ENCODE data around the gene GNG3. TPM values are rescaled to one million over a fixed set of nuclear protein-coding genes. Genes with fewer than 3 reads are reported as not detected.

GNG3 gene
- total RNA-seq, 1 experiment from 2014 or later: not detected

DNA sequence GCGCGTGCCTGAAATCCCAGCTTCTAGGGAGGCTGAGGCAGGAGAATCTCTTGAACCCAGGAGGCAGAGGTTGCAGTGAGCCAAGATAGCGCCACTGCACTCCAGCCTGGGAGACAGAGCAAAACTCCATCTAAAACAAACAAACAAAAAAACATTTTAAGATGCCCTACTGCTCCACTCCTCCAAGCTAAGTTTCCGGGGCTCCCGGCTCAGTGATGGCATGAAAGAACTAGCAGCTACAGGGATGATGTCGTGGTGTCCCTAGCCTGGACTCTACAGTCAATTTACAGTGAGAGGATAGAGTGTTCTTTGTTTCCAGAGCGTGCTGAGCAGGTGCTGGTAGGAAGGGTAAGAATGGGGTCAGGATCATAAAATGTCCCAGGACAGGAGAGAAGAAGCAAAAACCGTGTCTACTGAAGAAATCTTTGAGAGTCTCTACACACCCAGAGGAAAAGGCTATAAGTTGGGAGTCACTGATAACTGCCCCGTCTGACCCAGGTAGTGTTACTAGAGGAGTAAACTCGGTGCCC lies 47.7 kb downstream of the GNG3 start:
- DNase-seq (ENCODE audit: low read depth, low spot score): no peak
- H3K27ac ChIP-seq (ENCODE audit: low read depth, low read length): no peak overlapping the region
- intact Hi-C loops (cut with micrococcal nuclease): no loop called here
- no peaks in the 10 kb centered on the region for H3K27me3 ChIP-seq (ENCODE audit: insufficient read depth, low read length)
- peak overlapping the region; percentile 78; the same call in 1 of the 2 replicates for H3K9ac ChIP-seq (ENCODE audit: low read length)
- H2AFZ ChIP-seq (ENCODE audit: low read depth, low read length, poor library complexity, severe bottlenecking): no peak overlapping the region
- TF ChIP-seq POLR2AphosphoS5 (IDR thresholded peaks at IDR 0.05; ENCODE audit: low read depth, low read length): no peak
- TF ChIP-seq SP1 (IDR thresholded peaks at IDR 0.05; ENCODE audit: low read depth): no peak
- no peak for TF ChIP-seq ELF1 (IDR thresholded peaks at IDR 0.05; ENCODE audit: borderline replicate concordance, low read depth)
- TF ChIP-seq RAD21 (IDR thresholded peaks at IDR 0.05; ENCODE audit: low read depth): no peak
- no peak for TF ChIP-seq SRF (IDR thresholded peaks at IDR 0.05; ENCODE audit: low read depth)
- TF ChIP-seq MAX (IDR thresholded peaks at IDR 0.05): no peak
- no peak for TF ChIP-seq SIN3A (IDR thresholded peaks at IDR 0.05; ENCODE audit: low read depth)
- no peak for TF ChIP-seq ZNF274 (IDR thresholded peaks at IDR 0.05; ENCODE audit: low read depth, low read length)
- no peak for TF ChIP-seq POLR2A (IDR thresholded peaks at IDR 0.05; ENCODE audit: borderline replicate concordance, extremely low read depth, insufficient read depth, insufficient read length)
- no peak for TF ChIP-seq ZBTB33 (IDR thresholded peaks at IDR 0.05; ENCODE audit: extremely low read depth, insufficient replicate concordance, low read length)
- TF ChIP-seq, protein P1, sequence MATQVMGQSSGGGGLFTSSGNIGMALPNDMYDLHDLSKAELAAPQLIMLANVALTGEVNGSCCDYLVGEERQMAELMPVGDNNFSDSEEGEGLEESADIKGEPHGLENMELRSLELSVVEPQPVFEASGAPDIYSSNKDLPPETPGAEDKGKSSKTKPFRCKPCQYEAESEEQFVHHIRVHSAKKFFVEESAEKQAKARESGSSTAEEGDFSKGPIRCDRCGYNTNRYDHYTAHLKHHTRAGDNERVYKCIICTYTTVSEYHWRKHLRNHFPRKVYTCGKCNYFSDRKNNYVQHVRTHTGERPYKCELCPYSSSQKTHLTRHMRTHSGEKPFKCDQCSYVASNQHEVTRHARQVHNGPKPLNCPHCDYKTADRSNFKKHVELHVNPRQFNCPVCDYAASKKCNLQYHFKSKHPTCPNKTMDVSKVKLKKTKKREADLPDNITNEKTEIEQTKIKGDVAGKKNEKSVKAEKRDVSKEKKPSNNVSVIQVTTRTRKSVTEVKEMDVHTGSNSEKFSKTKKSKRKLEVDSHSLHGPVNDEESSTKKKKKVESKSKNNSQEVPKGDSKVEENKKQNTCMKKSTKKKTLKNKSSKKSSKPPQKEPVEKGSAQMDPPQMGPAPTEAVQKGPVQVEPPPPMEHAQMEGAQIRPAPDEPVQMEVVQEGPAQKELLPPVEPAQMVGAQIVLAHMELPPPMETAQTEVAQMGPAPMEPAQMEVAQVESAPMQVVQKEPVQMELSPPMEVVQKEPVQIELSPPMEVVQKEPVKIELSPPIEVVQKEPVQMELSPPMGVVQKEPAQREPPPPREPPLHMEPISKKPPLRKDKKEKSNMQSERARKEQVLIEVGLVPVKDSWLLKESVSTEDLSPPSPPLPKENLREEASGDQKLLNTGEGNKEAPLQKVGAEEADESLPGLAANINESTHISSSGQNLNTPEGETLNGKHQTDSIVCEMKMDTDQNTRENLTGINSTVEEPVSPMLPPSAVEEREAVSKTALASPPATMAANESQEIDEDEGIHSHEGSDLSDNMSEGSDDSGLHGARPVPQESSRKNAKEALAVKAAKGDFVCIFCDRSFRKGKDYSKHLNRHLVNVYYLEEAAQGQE (IDR thresholded peaks at IDR 0.05; ENCODE audit: low read depth): no peak
- ChIA-PET RAD21 (ENCODE audit: low non-redundant PET in 1 of 2, low total read pairs in 2 of 2, uncharacterized antibody in 2 of 2, unreplicated experiment in 2 of 2) (interaction anchor here in 1 of 2 experiments (0.5 kb wide), 1 partner anchor 107 kb away, joined by 4 read pairs; no protein-coding TSS in a partner anchor), POLR2A (interaction anchor here (1.8 to 3.4 kb wide), 5 partner anchors 14 to 101 kb away, joined by 8 to 50 read pairs (median 12); partner anchors contain the start of genes HNRNPUL2, TMEM179B and TTC9C), CTCF (interaction anchor here (1.8 to 1.9 kb wide), 2 partner anchors 14 to 74 kb away, joined by 6 to 21 read pairs; no protein-coding TSS in a partner anchor)
- H3K4me3 ChIP-seq (replicated peaks in 1 of 2; ENCODE audit: low read depth in 1 of 2, low read length in 2 of 2): peak overlapping the region in 1 of 2 experiments; percentile 70; a peak in 2 of 4 replicates
- H3K9me3 ChIP-seq (ENCODE audit: control insufficient read depth in 1 of 2, insufficient read depth in 1 of 2, low read depth in 1 of 2, low read length in 2 of 2): no peaks in the 10 kb centered on the region
- ATAC-seq: no peak
- H3K4me2 ChIP-seq (ENCODE audit: low read length): peak overlapping the region; percentile 90
- no TSS peak for BruUV-seq (replicated peaks)
- peaks cover 4 to 18% of the 10 kb centered on the region in 2 experiments; a peak in 3 of 4 replicates for H3K4me1 ChIP-seq (ENCODE audit: control insufficient read depth in 1 of 2, insufficient read depth in 2 of 2, low read length in 2 of 2)
- H3K36me3 ChIP-seq (ENCODE audit: control insufficient read depth in 1 of 2, insufficient read depth in 2 of 2, low read length in 2 of 2): no peaks in the 10 kb centered on the region
- H3K9me2 ChIP-seq (ENCODE audit: insufficient read depth): no peaks in the 10 kb centered on the region
- no peaks in the 10 kb centered on the region; the same call in 1 of the 2 replicates for H3K79me2 ChIP-seq (ENCODE audit: insufficient read depth, low read length)
- no peaks in the 10 kb centered on the region for H4K20me1 ChIP-seq (ENCODE audit: insufficient read depth)

All from HCT116 (cell line).